Stimulated activated CD8-positive, alpha-beta memory T cell treated with anti-CD3 and anti-CD28 coated beads, Interleukin-15, amount 100 ng/mL, for 1 hour (primary cell): ENCODE results near the gene ENTPD8.

Experiments used
- DNase-seq: peaks from one replicate; pipeline ENCODE4 v3.0.0-alpha.2; 2020; ENCODE audit warnings: low read depth

The ENTPD8 gene

GRCh38 chr9:137441289-137441934 lies at the start of gene ENTPD8:
Gene ENTPD8, minus strand, starts transcription at chr9:137441357. Its CDS starts 3,072 bp downstream, at chr9:137438285.
- no peak for DNase-seq

GRCh38 chr9:137490532-137491186 lies 49.5 kb upstream of the ENTPD8 start:
- no peak for DNase-seq

GRCh38 chr9:137488906-137489305 lies 47.7 kb upstream of the ENTPD8 start:
- DNase-seq = no peak

GRCh38 chr9:137488327-137488653 lies 47.1 kb upstream of the ENTPD8 start:
- no peak for DNase-seq

- DNase-seq = no peak
These were observed 46.5 kb upstream of the ENTPD8 start for GRCh38 chr9:137487454-137488326.

GRCh38 chr9:137486545-137487453 lies 45.6 kb upstream of the ENTPD8 start:
- no peak for DNase-seq

- DNase-seq = no peak
These were observed 45.0 kb upstream of the ENTPD8 start for GRCh38 chr9:137486141-137486490.

GRCh38 chr9:137485343-137486140 lies 44.4 kb upstream of the ENTPD8 start:
- DNase-seq = no peak

GRCh38 chr9:137484551-137485315 lies 43.6 kb upstream of the ENTPD8 start:
- DNase-seq = no peak

GRCh38 chr9:137482094-137482781 lies 41.1 kb upstream of the ENTPD8 start:
- DNase-seq = no peak

- DNase-seq = no peak
These were observed 39.8 kb upstream of the ENTPD8 start for GRCh38 chr9:137480686-137481683.

GRCh38 chr9:137479892-137480685 lies 38.9 kb upstream of the ENTPD8 start:
- DNase-seq = no peak

- DNase-seq = no peak
These were observed 38.1 kb upstream of the ENTPD8 start for GRCh38 chr9:137478962-137479861.

- no peak for DNase-seq
These were observed 37.4 kb upstream of the ENTPD8 start for GRCh38 chr9:137478613-137478961.

GRCh38 chr9:137477778-137478612 lies 36.8 kb upstream of the ENTPD8 start:
- DNase-seq = no peak

GRCh38 chr9:137476856-137477255 lies 35.7 kb upstream of the ENTPD8 start:
- DNase-seq = no peak
